Mononuclear cell (primary cell): ENCODE data around the gene RBFOX1. TPM values are rescaled to one million over a fixed set of nuclear protein-coding genes. Genes with fewer than 3 reads are reported as not detected.

Experiments
- H3K27me3 ChIP-seq: 2 replicates; pipeline ENCODE4 v1.6.0; 2011; ENCODE audit warnings: low read length, control low read depth; ENCODE audit not compliant: insufficient read depth
- H3K4me1 ChIP-seq: 2 replicates; pipeline ENCODE4 v1.5.1; 2011; ENCODE audit warnings: mild to moderate bottlenecking, low read length, control low read depth; ENCODE audit not compliant: insufficient read depth
- H3K4me3 ChIP-seq: 2 replicates; pipeline ENCODE4 v1.5.1; 2011; ENCODE audit warnings: mild to moderate bottlenecking, low read length, moderate library complexity
- H3K9me3 ChIP-seq: 2 replicates; pipeline ENCODE4 v1.5.1; 2011; ENCODE audit warnings: low read depth, mild to moderate bottlenecking, control low read depth, low read length
- total RNA-seq: library from RNA; depleted of rRNA; stranded (reverse); fragments of >200 nt; gene quantifications from one replicate; pipeline ENCODE4 v1.2.3, GENCODE V29; 2012

The RBFOX1 gene
- total RNA-seq, 1 donor = not detected

GRCh38 chr16:7561908-7562405 is 229.3 kb downstream of the RBFOX1 start:
- no peaks in the 10 kb centered on the region for H3K9me3 ChIP-seq
- no peaks in the 10 kb centered on the region for H3K27me3 ChIP-seq
- H3K4me1 ChIP-seq = no peaks in the 10 kb centered on the region
- no peak overlapping the region for H3K4me3 ChIP-seq

GRCh38 chr16:7566360-7566759 is 233.7 kb downstream of the RBFOX1 start:
- H3K4me3 ChIP-seq = no peak overlapping the region
- H3K27me3 ChIP-seq = no peaks in the 10 kb centered on the region
- no peaks in the 10 kb centered on the region for H3K4me1 ChIP-seq
- H3K9me3 ChIP-seq = no peaks in the 10 kb centered on the region

- H3K4me1 ChIP-seq = no peaks in the 10 kb centered on the region
- H3K9me3 ChIP-seq = no peaks in the 10 kb centered on the region
- H3K4me3 ChIP-seq = no peak overlapping the region
- no peaks in the 10 kb centered on the region for H3K27me3 ChIP-seq
Observed at GRCh38 chr16:7571366-7571765, 238.7 kb downstream of the RBFOX1 start.

GRCh38 chr16:7577588-7577987 is 244.9 kb downstream of the RBFOX1 start:
- no peaks in the 10 kb centered on the region for H3K4me1 ChIP-seq
- H3K4me3 ChIP-seq = no peak overlapping the region
- H3K27me3 ChIP-seq = no peaks in the 10 kb centered on the region
- H3K9me3 ChIP-seq = no peaks in the 10 kb centered on the region

- no peak overlapping the region for H3K4me3 ChIP-seq
- H3K27me3 ChIP-seq = no peaks in the 10 kb centered on the region
- H3K9me3 ChIP-seq = no peaks in the 10 kb centered on the region
- H3K4me1 ChIP-seq = no peaks in the 10 kb centered on the region
Observed at GRCh38 chr16:7579454-7579853, 246.8 kb downstream of the RBFOX1 start.

GRCh38 chr16:7581175-7581574 is 248.5 kb downstream of the RBFOX1 start:
- Histone ChIP-seq H3K4me3 (no peak overlapping the region), H3K9me3 (no peaks in the 10 kb centered on the region), H3K27me3 (no peaks in the 10 kb centered on the region), H3K4me1 (no peaks in the 10 kb centered on the region)

GRCh38 chr16:7583396-7583795 is 250.8 kb downstream of the RBFOX1 start:
- Histone ChIP-seq H3K4me3 (no peak overlapping the region), H3K9me3 (no peaks in the 10 kb centered on the region), H3K27me3 (no peaks in the 10 kb centered on the region), H3K4me1 (no peaks in the 10 kb centered on the region)

GRCh38 chr16:7584561-7584960 is 251.9 kb downstream of the RBFOX1 start:
- H3K4me3 ChIP-seq = no peak overlapping the region
- H3K27me3 ChIP-seq = no peaks in the 10 kb centered on the region
- no peaks in the 10 kb centered on the region for H3K4me1 ChIP-seq
- H3K9me3 ChIP-seq = no peaks in the 10 kb centered on the region

GRCh38 chr16:7585705-7586104 is 253.1 kb downstream of the RBFOX1 start:
- Histone ChIP-seq H3K27me3 (no peaks in the 10 kb centered on the region), H3K4me3 (no peak overlapping the region), H3K9me3 (no peaks in the 10 kb centered on the region), H3K4me1 (no peaks in the 10 kb centered on the region)

- H3K27me3 ChIP-seq = no peaks in the 10 kb centered on the region
- H3K4me3 ChIP-seq = no peak overlapping the region
- no peaks in the 10 kb centered on the region for H3K4me1 ChIP-seq
- H3K9me3 ChIP-seq = no peaks in the 10 kb centered on the region
Observed at GRCh38 chr16:7590934-7591333, 258.3 kb downstream of the RBFOX1 start.

- H3K27me3 ChIP-seq = no peaks in the 10 kb centered on the region
- H3K4me1 ChIP-seq = no peaks in the 10 kb centered on the region
- no peaks in the 10 kb centered on the region for H3K9me3 ChIP-seq
- no peak overlapping the region for H3K4me3 ChIP-seq
Observed at GRCh38 chr16:7596308-7596707, 263.7 kb downstream of the RBFOX1 start.

- H3K27me3 ChIP-seq = no peaks in the 10 kb centered on the region
- no peaks in the 10 kb centered on the region for H3K9me3 ChIP-seq
- H3K4me3 ChIP-seq = no peak overlapping the region
- H3K4me1 ChIP-seq = no peaks in the 10 kb centered on the region
Observed at GRCh38 chr16:7597677-7598076, 265.0 kb downstream of the RBFOX1 start.

- Histone ChIP-seq H3K4me1 (no peaks in the 10 kb centered on the region), H3K9me3 (no peaks in the 10 kb centered on the region), H3K27me3 (no peaks in the 10 kb centered on the region), H3K4me3 (no peak overlapping the region)
Observed at GRCh38 chr16:7601100-7601499, 268.5 kb downstream of the RBFOX1 start.

- Histone ChIP-seq H3K27me3 (no peaks in the 10 kb centered on the region), H3K4me1 (no peaks in the 10 kb centered on the region), H3K4me3 (no peak overlapping the region), H3K9me3 (no peaks in the 10 kb centered on the region)
Observed at GRCh38 chr16:7602291-7602950, 269.8 kb downstream of the RBFOX1 start.

- Histone ChIP-seq H3K4me3 (no peak overlapping the region), H3K9me3 (no peaks in the 10 kb centered on the region), H3K27me3 (no peaks in the 10 kb centered on the region), H3K4me1 (no peaks in the 10 kb centered on the region)
Observed at GRCh38 chr16:7605812-7606211, 273.2 kb downstream of the RBFOX1 start.

GRCh38 chr16:7612671-7613070 is 280.0 kb downstream of the RBFOX1 start:
- H3K9me3 ChIP-seq = no peaks in the 10 kb centered on the region
- H3K4me3 ChIP-seq = no peak overlapping the region
- no peaks in the 10 kb centered on the region for H3K4me1 ChIP-seq
- H3K27me3 ChIP-seq = no peaks in the 10 kb centered on the region
